PFSK-1 (cell line): ENCODE measurements around the gene DMTF1.
A peak's percentile ranks its signal among the peaks of the same experiment; 100 is the strongest.

Source experiments
- FOXP2 ChIP-seq: optimal IDR thresholded peaks from 2 replicates; pipeline ENCODE3; 2011; ENCODE audit warnings: borderline replicate concordance, control low read depth, inconsistent platforms; ENCODE audit not compliant: insufficient read depth; ENCODE audit errors: extremely low read length, extremely low read depth
- POLR2AphosphoS5 ChIP-seq: IDR thresholded peaks from 2 replicates; pipeline ENCODE4 v1.6.1; 2012; ENCODE audit warnings: low read depth, mild to moderate bottlenecking, control low read depth, low read length, moderate library complexity
- SIN3A ChIP-seq: IDR thresholded peaks from 2 replicates; pipeline ENCODE4 v1.6.1; 2012; ENCODE audit warnings: mild to moderate bottlenecking, low read length, moderate library complexity, borderline replicate concordance; ENCODE audit not compliant: insufficient read depth
- TAF1 ChIP-seq: IDR thresholded peaks from 2 replicates; pipeline ENCODE4 v1.6.1; 2012; ENCODE audit warnings: low read length, control low read depth, borderline replicate concordance; ENCODE audit not compliant: insufficient read depth
- TF ChIP-seq, protein P1 (sequence below), 2 experiments: IDR thresholded peaks; 2 replicates each; pipeline versions ENCODE4 v1.6.1 to v1.8.0; 2011 to 2012; ENCODE audit warnings: low read depth in 2 of 2, low read length in 2 of 2, control low read depth in 1 of 2, inconsistent platforms in 1 of 2, mild to moderate bottlenecking in 1 of 2, moderate library complexity in 1 of 2; ENCODE audit not compliant: insufficient read depth in 1 of 2

Gene DMTF1

DNA sequence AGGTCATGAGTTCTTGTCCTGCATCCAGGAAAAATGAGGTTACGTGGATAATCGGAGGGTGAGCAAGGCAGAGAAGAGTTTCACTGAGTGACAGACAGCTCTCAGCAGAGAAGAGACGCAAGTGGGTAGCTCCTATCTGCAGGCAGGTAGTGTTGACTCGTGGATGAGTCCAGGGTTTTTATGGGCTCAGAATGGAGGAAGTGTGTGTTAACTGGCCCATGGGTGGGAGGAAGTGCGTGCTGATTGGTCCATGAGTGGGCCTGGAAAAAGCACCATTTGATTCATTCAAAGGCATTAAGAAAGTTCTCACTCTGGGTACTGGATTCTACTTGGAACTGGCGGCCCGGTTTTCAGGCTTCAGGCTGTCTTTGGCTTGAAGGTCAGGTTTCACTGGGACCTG, 4.8 kb upstream of the DMTF1 start:
- TF ChIP-seq TAF1 (no peak), SIN3A (no peak), FOXP2 (no peak), POLR2AphosphoS5 (no peak)
- TF ChIP-seq, protein P1, sequence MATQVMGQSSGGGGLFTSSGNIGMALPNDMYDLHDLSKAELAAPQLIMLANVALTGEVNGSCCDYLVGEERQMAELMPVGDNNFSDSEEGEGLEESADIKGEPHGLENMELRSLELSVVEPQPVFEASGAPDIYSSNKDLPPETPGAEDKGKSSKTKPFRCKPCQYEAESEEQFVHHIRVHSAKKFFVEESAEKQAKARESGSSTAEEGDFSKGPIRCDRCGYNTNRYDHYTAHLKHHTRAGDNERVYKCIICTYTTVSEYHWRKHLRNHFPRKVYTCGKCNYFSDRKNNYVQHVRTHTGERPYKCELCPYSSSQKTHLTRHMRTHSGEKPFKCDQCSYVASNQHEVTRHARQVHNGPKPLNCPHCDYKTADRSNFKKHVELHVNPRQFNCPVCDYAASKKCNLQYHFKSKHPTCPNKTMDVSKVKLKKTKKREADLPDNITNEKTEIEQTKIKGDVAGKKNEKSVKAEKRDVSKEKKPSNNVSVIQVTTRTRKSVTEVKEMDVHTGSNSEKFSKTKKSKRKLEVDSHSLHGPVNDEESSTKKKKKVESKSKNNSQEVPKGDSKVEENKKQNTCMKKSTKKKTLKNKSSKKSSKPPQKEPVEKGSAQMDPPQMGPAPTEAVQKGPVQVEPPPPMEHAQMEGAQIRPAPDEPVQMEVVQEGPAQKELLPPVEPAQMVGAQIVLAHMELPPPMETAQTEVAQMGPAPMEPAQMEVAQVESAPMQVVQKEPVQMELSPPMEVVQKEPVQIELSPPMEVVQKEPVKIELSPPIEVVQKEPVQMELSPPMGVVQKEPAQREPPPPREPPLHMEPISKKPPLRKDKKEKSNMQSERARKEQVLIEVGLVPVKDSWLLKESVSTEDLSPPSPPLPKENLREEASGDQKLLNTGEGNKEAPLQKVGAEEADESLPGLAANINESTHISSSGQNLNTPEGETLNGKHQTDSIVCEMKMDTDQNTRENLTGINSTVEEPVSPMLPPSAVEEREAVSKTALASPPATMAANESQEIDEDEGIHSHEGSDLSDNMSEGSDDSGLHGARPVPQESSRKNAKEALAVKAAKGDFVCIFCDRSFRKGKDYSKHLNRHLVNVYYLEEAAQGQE (IDR thresholded peaks at IDR 0.05; ENCODE audit: insufficient read depth in 1 of 2, low read depth in 2 of 2, low read length in 2 of 2) = no peak

- TF ChIP-seq, protein P1 (IDR thresholded peaks at IDR 0.05; ENCODE audit: insufficient read depth in 1 of 2, low read depth in 2 of 2, low read length in 2 of 2) = no peak
- TF ChIP-seq FOXP2 (no peak), POLR2AphosphoS5 (no peak), SIN3A (no peak), TAF1 (no peak)
Measured at GRCh38 chr7:87148332-87148955, 3.8 kb upstream of the DMTF1 start.

DNA sequence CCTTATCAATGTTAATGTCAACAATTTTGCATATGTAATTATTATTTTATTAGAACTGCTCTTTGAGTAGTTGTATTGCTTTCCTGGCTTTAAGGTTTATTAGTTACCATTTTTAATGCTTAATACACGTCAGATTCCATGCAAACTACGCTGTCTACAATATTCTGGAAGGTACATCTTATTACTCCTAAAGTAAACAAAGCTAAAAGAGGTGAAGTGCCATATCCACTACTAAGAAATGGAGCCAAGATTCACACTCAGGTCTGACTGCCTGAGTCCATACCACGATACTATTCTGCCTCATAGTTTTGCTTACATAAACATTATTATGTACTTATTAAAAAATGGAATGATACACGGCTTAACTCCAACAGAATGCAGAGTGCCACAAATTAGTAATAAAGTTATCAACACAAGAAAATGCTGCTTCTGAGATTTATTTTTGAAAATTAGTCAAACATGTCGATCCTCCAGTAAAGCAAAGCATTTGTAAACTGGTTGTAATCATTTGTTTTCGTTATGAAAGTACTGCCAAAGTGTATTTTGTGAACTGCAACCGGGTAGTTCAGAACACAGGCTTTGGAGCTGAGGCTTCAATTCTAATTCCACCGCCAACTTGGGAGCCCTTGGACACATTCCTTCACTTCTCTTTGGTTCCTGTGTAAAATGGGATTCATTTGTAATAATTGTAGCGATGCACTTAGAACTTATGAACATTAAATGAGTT, 1.1 kb upstream of the DMTF1 start:
- TF ChIP-seq SIN3A (no peak), TAF1 (no peak), POLR2AphosphoS5 (no peak), FOXP2 (no peak)
- TF ChIP-seq, protein P1 (IDR thresholded peaks at IDR 0.05; ENCODE audit: insufficient read depth in 1 of 2, low read depth in 2 of 2, low read length in 2 of 2) = no peak

- no peak for TF ChIP-seq FOXP2
- no peak for TF ChIP-seq TAF1
- 0 out of 2 replicates have a peak, but pooled peaks have one; percentile 6 for TF ChIP-seq SIN3A
Measured at GRCh38 chr7:87151729-87152111, 533 bp upstream of the DMTF1 start.

- TF ChIP-seq SIN3A = no peak; the same call in 1 of the 2 replicates
- no peak for TF ChIP-seq TAF1
- no peak for TF ChIP-seq FOXP2
Measured at GRCh38 chr7:87152897-87153641, 816 bp downstream of the DMTF1 start.
